HG03558 (cell line): ENCODE results near the gene ZC3H12C.
"Not testable (repeated sequence)": the region's sequence is repeated elsewhere in the genome, so short reads cannot be mapped to it uniquely, and the experiment has no call there.

ENCODE experiments used
- ATAC-seq: cut with Tn5 transposase; IDR thresholded peaks from one replicate; pipeline ENCODE4 v1.9.1; 2021; ENCODE audit warnings: moderate number of reproducible peaks; ENCODE audit not compliant: unreplicated experiment; ENCODE audit errors: extremely low read depth

ZC3H12C gene

DNA sequence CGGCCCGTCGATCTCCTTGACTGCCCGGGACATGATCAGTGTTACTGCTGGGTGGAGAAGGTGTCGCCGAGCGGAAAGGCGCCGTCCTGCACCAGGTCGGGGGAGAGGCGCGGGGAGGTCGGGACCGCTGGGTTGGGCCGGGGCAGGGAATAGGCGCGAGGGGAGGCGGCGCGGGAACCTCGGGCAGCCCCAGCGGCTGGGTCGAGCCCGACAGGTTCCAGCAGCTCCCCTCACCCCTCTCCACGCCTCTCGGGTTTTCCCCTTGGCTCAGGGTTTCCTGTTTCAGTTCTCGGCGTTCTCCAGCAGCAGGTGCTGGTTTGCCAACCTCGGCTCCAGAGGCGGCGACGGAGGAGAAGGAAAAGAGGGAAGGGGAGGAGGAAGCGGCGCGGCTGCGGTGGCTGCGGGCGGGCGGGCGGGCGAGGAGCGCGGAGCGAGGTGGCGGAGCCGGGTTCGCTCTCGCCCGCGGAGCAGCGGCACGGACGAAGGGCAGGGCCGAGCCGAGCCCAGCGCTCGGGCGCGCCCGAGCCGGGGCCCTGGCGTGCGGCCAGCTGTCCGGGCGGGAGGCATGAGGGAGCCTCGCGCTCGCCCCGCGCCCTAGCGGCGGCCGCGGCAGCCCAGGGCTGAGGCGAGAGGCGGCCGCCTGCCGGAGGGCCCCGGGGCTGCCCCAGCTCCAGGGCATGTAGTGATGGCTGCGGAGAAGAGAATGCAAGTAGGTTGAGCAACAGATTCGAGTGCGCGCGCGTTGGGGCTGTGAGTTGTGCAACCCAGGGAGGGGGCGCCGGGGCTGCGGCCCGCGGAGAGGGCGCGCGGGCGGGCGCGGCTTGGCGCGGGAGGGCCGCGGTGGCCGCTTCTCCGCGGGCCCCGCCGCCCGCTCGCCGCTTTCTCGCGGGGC lies at the start of gene ZC3H12C:
ZC3H12C (plus strand) TSS at position 878 of the 892 bp plus-strand sequence. CDS start 20 bp downstream, outside the sequence.
- peak; percentile 25 for ATAC-seq

DNA sequence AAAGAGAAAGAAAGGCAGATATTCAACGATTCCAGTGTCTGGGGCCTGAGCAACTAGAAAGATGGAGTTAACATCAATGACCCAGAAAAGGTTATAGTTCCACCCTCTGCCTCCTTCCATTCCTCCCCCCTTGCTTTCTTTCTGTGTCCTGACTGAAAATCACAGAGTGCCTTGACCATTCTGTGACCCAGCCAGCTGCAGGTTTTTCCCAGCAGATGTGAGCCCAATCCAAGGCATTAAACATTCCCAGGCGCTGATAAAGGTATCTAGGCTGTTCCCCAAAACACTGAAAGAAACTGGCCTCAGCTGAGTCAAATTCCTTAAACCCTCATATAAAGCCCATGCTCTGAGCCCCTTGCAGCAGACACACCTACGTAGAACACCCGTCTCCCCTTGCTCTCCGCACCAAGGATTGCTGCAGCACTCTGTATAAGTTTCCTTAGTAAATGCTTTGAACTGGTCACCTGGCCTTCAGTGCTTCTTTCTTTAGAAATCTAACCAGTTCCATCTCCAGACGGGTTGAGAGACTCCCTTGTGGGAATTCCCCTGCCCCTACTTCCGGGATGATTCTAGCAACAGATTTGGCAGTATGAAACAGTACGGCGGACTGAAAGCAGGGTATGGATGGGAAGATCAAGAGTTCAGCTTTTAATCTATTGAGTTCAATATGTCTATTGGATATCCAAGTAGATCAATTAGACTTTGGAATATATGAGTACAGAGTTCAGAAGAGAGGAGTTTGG lies 48.8 kb upstream of the ZC3H12C start:
- no peak for ATAC-seq

DNA sequence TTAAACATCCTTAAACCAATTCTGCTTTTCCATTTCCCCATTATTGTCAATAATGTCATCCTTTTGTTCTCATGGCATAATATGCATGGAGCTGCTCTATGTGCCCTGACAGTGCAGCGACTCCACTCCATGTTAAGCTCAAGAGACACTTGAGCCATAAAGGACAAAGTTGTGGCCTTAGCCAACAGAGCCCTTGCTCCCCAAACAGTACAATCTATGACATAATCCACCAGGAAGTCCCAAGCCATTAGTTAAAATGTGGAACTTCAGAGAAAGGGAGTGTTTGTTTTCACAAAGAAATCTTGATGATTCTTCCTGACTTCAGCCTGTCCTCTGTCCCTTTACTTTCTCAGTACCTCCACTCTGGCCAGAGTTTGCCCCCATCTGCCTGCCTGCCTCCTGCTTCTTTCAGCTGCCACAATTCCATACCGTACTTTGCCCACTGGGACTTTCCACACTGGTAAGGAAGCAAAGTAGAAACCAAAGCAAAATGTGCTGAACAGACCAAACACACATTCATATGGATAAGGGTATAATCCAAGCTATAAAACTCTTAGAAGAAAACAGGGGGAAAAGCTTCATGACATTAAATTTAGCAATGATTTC lies 46.3 kb upstream of the ZC3H12C start:
- ATAC-seq = no peak

DNA sequence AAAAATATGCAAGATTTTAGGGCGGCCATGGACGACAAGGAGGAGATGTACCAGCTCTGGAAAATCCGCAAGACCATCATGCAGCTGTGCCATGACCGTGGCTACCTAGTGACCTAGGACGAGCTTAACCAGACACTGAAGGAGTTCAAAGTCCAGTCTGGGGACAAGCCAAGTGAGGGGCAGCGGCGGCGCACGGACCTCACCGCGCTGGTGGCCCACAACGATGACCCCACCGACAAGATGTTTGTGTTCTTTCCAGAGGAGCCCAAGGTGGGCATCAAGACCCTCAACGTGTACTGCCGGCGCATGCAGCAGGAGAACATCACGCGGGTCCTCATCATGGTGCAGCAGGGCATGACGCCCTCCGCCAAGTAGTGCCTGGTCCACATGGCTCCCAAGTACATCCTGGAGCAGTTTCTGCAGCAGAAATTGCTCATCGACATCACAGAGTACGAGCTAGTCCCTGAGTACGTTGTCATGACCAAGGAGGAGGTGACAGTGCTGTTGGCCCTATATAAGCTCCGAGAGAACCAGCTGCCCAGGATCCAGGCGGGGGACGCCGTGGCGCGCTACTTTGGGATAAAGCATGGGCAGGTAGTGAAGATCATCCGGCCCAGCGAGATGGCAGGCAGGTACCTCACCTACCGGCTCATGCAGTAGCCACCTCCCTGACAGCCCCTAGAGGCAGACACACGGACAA lies 43.5 kb upstream of the ZC3H12C start:
- no peak for ATAC-seq

DNA sequence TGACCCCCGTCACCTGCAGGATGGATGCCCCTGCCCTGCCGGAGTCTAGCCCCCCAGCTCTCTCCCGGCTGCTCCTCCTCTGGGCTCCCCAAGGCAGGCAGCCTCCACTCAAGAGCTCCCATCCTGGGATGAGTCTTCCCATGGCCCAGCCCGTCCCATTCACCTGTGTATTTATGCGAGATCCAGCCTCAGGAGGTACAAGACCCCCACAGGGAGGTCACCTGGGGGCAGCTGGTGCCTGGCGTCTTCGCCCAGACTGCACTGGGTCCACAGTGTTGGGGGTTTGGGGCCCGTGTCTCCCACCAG lies 43.0 kb upstream of the ZC3H12C start:
- ATAC-seq = no peak

DNA sequence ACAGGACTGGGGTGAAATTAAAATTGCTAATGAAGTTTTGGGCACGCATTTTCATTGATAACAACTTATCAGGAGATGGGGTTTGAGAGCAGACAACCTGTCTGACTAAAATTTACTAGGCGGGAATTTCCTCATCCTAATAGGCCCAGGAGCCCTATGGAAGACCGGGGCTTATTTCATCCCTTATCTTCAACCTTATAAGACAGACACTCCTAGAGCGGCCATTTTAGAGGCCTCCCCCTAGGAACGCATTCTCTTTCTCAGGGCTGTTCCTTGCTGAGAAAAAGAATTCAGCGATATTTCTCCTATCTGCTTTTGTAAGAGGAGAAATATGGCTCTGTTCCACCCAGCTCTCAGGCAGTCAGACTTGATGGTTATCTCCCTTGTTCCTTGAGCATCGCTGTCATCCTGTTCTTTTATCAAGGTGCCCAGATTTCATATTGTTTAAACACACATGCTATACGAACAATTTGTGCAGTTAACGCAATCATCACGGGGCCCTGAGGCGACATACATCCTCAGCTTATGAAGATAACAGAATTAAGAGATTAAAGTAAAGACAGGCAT lies 39.3 kb upstream of the ZC3H12C start:
- no peak for ATAC-seq

DNA sequence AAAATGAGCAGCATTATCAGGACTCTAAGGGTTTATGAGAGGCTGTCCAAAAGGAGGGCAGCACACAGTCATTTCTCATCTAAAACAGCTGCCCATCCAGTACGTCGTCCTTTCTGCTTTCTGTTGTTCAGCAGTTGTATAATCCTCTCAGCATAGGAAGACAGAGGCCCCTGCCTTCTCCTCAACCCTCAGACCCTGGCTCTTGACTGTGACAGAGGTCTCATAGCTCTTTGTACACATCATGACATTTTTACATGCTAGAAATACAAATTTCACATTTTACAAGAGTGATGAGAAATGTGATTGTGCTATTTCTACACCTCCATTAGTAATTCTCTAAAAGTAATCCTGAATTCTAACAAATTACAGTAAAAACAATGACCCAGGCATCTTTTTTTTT lies 36.2 kb upstream of the ZC3H12C start:
- ATAC-seq = no peak

DNA sequence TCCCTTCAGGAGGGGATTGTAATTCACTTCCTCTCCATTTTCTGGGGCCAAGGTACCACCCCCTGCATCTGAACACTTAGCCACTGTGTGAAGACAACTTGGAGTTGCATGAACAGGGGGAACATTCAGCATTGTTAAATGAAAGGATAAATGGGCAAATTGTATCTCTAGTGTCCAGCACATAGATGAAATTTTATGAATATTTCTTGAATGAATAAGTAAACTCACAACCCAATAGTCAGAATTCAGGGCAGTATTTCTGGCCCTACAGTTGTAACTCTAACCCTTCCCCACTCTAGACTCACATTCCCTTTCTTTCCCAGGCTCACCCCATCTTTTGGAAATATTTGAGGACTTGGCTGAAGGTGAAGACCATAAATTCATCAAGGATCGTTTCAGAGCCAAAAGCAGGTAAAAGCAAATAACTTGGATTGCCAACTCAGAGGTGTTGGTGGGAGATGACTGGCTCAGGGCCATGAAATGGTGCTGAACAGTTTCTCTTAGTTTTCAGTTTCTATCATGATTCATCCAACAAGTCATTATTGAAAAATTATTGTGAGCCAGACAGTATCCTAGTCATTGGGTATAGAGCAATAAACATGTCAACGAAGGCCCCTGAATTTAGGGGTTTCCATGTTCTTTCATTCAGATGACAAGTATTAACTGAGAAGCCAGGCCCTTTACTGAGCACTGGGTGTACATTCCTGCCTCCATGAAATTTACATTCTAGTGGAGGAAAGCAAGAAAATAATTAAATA lies 33.3 kb upstream of the ZC3H12C start:
- no peak for ATAC-seq

DNA sequence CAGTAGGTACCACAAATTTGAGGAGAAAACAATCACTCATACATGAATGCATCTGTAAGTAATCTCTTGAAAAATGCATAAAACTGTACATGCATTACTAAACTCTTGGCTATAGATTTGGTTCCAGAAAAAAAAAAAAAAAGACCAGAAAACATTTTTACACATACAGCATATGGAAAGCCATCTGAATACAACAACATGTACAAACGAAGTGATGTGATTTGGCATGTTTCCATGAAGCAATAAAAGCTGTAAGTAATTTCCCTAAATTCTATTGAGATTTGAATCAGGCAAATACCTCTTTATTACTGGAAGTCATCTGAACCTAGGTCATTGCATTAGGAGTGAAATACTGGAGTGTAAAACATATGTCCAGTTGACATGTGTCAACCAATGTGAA lies 31.9 kb upstream of the ZC3H12C start:
- no peak for ATAC-seq

DNA sequence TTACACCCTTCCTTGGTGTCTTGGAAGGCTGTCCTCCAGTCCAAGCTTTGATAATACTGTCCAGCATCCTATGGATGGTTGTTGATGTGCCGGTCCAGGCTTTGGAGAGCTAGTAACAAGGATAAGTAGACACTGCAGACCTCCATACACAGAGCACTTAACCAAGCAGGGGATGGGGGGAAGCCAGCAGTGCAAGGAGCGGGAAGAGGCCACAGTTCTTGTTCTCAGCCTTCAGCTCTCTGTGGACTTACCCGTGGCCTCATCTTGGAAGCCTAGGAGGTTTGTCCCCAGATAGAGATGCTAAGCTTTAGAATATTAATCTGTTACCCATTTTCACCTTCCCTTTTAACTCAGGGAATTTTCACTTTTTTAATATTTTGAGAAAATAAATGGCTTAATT lies 30.9 kb upstream of the ZC3H12C start:
- ATAC-seq = no peak

DNA sequence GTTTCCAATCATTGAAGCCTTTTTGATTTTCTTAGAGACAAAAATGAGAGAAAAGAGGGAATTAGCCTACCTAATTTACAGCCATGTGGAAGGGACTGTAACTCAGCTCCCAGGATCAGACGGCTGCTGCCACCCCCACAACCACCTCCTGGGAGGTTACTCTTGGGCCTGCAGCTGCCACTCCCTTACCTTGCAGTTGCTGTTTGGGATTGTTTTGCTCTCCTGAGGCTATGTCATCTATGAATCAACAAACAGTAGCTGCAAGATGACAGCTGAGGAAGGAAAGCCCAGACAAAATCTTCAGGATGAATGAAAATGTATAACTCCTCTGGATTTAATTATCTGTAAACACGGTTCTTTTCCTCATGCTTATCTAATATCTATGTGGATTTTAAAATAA lies 28.0 kb upstream of the ZC3H12C start:
- no peak for ATAC-seq

DNA sequence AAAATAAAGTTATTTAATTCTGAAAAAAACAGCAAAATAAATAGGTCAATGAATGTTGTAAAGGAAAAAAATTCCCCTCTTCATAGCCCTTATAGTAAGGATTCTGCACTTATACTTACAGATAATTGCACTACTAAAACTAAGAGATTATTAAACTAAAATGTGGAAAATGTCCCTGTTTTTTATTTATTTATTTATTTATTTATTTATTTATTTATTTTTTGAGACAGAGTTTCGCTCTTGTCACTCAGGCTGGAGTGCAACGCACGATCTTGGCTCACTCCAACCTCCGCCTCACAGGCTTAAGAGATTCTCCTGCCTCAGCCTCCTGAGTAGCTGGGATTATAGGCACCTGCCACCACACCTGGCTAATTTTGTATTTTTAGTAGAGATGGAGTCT lies 25.2 kb upstream of the ZC3H12C start:
- ATAC-seq = not testable (repeated sequence)

DNA sequence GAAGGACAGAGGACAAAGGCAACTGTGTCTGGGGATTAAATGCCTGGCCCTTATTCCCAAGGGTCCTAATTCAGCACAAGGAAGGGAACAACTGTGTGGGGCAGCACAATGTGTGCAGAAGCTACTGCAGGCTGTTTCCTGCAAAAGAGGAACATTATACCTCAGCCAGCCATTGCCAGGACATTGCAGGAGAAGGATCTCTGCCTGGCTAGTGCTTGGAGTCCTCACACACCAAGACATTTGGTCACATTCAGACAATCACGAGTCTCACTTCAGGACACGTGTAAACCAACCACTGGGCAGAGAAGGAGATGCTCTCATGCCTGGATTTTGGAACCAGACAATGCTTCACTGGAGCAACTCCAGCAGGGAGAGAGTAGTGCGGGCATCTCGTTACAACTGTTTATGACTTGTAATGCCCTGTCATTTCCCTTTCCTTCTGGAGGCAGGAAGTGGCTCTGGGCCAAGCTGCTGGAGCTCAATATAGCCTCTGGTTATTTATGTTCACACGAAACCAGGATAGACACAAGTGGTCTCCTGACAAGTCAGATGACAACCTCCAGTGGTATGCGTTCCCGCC lies 23.9 kb upstream of the ZC3H12C start:
- ATAC-seq = no peak

DNA sequence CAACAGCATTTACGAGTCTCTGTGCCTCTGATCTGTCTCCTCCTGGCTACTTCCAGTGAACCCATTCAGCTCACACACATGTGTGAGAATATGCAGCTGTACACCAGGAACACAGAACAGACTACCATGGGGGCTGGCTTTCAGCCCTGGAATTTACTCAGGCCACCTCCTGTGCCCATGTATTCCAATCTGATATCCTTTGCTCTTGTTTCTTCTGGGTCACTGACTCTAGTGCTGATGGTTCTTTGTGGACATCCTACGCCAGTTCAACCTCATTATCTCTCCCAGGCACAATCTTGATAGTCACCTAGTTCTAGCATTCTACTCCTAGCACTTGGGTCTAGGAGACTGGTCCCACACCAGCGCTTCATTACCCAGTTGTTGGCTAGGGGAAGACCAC lies 23.0 kb upstream of the ZC3H12C start:
- ATAC-seq = no peak

DNA sequence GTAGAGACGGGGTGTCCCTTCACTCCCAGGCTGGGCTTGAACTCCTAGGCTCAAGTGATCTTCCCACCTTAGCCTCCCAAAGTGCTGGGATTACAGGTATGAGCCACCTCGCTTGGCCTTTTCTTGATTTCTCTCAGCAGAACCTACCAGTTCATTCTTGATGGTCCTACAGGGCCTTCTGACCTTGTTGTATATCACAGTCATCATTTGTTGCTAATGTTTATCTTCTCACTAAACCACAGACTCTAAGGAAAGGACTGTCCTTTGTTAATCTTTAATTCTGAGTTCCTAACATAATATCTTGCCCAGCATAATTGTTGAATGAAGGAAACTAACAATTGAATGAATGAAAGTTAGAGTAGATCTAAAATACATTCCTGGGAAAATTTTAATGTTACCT lies 22.0 kb upstream of the ZC3H12C start:
- no peak for ATAC-seq

DNA sequence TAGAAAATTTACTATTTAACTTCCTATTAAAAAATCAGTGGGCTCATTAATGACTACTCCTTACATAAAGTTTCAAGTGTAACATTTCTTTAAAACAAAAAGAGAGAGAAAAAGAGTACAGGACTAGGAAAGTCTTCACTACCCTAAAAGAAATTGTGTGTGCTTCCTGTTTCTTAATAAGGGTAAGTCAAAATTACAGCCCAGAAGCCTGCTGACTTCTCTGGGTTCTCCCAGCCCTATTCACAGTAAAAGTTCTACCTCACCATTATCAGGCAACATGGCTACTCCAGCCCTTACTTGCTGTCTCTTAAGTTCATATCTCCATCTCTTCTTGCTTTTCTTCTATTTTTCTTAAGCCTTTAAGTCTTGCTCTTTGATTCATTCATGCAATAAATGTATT lies 20.3 kb upstream of the ZC3H12C start:
- no peak for ATAC-seq

DNA sequence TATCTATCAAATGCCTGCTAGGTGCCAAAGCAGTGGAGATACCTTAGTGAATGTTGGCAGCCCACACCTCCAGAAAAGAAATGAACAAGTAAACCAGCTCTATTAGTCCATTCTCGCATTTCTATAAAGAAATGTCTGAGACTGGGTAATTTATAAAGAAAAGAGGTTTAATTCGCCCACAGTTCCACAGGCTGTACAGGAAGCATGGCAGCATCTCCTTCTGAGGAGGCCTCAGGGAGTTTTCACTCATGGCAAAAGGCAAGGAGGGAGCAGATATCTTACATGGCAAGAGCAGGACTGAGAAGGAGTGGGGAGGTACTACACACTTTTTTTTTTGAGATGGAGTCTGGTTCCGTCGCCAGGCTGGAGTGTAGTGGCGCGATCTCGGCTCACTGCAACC lies 18.7 kb upstream of the ZC3H12C start:
- no peak for ATAC-seq

DNA sequence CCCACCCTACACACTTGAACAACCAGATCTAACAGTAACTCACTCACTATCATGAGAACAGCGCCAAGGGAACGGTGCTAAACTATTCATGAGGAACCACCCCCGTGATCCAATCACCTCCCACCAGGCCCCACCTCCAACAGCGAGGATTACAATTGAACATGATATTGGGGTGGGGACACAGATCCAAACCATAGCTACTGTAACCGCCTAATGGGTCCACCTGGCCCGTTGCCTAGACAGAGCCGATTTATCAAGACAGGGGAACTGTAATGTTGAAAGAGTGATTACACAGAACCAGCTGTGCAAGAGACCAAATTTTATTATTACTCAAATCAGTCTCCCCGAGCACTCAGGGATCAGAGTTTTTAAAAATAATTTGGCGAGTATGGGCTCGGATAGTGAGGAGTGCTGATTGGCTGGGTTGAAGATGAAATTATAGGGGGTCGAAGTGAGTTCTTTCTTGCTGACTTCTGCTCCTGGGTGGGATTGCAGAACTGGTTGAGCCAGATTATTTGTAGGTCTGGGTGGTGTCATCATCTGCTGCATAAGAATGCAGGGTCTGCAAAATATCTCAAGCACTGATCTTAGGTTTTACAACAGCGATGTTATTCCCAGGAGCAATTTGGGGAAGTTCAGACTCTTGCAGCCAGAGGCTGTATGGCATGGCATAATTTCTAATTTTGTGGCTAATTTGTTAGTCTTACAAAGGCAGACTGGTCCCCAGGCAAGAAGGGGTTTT lies 17.9 kb upstream of the ZC3H12C start:
- no peak for ATAC-seq

DNA sequence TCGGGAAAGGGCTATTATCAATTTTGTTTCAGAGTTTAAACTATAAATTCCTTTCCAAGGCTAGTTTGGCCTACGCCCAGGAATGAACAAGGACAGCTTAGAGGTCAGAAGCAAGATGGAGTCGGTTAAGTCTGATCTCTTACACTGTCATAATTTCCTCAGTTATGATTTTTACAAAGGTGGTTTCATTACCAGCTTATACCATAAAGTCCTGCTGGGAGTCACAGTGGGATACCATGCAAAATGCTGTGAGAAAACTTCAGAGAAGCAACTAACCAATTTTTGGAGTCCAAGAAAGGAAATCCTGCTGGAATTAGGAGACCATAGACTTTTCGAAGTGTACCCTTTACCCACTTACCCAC lies 17.4 kb upstream of the ZC3H12C start:
- ATAC-seq = no peak
